Renal cortex interstitium (tissue), 15 donors: ENCODE data around the gene FGF5. TPM values are rescaled to one million over a fixed set of nuclear protein-coding genes. Genes with fewer than 3 reads are reported as not detected.
"Not testable (repeated sequence)": the region's sequence is repeated elsewhere in the genome, so short reads cannot be mapped to it uniquely, and the experiment has no call there.

Source experiments
- DNase-seq, 11 donors: peaks; one replicate each; pipeline ENCODE4 v3.0.0-alpha.2; 2013; ENCODE audit warnings: low read depth in 9 of 11, low spot score in 4 of 11; ENCODE audit errors: extremely low read depth in 1 of 11
- long read RNA-seq, 16 experiments: transcript quantifications; one replicate each; lab custom pipeline, GENCODE V29; 2026
- polyA plus RNA-seq, 3 donors: library from polyadenylated mRNA; unstranded; fragments of 120-200 nt; gene quantifications; one replicate each; pipeline ENCODE4 v1.2.1, GENCODE V29; 2013; ENCODE audit not compliant: insufficient read length in 3 of 3

FGF5 gene
- under 1 TPM in 2 of 3 donors, not detected in 1; 0.05 to 0.10 TPM for polyA plus RNA-seq
- long read RNA-seq, donor 1, result 0 reads
- long read RNA-seq, donor 2, result 0 reads
- long read RNA-seq, donor 3, result 0 reads
- long read RNA-seq, donor 4, result 0 reads
- long read RNA-seq, donor 5, result 0 reads
- long read RNA-seq, donor 6, result 0 reads
- long read RNA-seq, donor 7, result 0 reads
- long read RNA-seq, donor 8, result 0 reads
- long read RNA-seq, donor 9, result 0 reads
- long read RNA-seq, donor 10, result 0 reads
- long read RNA-seq, donor 11, result 0 reads
- long read RNA-seq, donor 12, result 0 reads
- long read RNA-seq, donor 13, result 0 reads
- long read RNA-seq, donor 14, result 0 reads
- long read RNA-seq, donor 15, result 0 reads
- long read RNA-seq, donor 16, result 0 reads

- peak in 6 of 11 donors; percentile 26 to 59 (median 34) for DNase-seq
Measured at GRCh38 chr4:80266253-80266901, at the start of gene FGF5. Gene FGF5 (plus strand): TSS chr4:80266664. CDS start chr4:80266825, 161 bp downstream.

- DNase-seq, result no peak
Measured at GRCh38 chr4:80219301-80220025, 47.0 kb upstream of the FGF5 start.

GRCh38 chr4:80220711-80221110, 45.8 kb upstream of the FGF5 start:
- no peak for DNase-seq

GRCh38 chr4:80221161-80221560, 45.3 kb upstream of the FGF5 start:
- no peak for DNase-seq

GRCh38 chr4:80225595-80225994, 40.9 kb upstream of the FGF5 start:
- DNase-seq, result no peak

GRCh38 chr4:80226094-80226493, 40.4 kb upstream of the FGF5 start:
- DNase-seq, result no peak

GRCh38 chr4:80228460-80228859, 38.0 kb upstream of the FGF5 start:
- no peak for DNase-seq

DNA sequence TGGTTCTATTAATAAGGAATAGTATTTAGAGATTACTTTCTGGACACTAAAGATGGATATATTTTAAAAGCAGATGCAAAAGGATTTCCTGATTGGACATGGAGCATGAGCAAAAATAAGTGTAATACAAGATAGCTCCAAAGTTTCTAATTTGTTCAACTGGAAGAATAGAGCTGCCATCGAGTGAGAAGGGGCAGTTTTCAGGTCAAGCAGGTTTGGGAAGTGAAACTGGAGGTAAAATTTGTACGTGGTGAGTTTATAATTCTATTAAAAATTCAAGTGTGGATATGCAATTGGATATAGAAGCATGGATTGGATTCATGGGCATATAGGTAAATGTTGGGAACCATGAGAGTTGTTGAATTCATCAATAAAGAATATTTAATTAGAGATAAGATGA, 37.3 kb upstream of the FGF5 start:
- DNase-seq, result no peak

- DNase-seq, result no peak
Measured at GRCh38 chr4:80229590-80229989, 36.9 kb upstream of the FGF5 start.

- DNase-seq, result no peak
Measured at GRCh38 chr4:80231180-80231579, 35.3 kb upstream of the FGF5 start.

DNA sequence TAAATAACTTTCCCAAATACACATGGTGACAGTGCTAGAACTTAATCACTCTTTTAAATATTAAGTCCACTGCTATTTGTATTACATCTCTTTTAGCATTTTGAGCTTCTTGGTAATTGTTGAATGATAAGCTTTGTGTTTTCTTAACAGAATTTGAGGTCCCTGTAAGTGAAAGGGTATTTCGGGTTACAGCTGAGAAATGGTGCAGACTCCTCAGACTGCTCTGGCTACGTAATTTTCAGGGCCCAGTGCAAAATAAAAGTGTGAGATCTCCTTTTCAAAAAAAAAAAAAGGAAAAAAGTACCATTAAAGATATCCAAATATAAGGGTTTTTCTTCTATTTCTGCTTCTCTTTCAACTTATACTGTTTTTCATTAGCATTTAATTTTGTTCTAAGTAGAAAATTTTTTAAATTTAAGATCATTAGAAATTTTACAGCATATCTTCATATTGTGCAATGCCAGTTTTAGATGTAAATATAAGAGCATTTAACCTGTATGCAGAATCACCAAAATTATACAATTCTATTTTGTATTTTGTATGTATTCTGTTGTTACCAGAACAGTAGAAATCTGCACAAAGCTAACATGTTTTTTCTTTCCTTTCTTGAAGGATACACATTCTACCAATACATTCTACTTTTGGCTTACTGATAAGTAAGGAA, 33.6 kb upstream of the FGF5 start:
- DNase-seq, result no peak

DNA sequence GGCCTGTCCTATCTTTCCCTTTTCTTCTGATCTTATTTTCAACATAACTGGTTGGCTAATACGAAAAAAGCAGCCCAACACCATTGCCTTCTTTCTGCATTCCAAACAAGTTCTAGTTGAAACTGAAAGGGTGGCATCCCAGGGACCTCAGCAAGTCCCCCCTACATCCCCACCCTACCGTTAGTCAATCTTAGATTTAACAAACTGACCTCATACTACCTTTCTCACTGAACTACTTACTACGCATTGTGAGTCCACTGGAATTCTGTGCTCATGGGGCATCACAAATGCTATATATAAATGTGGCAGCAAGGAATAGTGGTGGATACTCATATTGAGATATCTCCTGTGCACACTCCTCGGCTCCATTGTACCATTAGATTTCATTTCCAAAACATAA, 33.1 kb upstream of the FGF5 start:
- DNase-seq, result no peak

DNA sequence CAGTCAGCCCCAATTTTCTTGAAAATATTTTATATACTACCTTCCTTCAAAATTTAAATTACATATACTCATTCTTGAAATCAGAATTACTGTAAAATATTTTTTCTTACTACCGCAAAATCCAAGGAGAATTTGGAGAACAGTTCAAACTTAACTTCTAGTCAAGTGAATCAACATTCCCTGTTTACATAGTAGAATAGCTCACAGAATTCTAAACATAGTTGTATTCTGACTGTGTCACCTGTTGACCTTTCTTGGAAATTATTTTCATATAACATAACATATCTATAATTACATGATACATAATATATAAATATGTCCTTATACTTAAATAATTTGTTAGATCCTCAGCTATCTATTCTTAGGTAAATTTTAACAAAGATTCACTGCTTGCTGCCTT, 31.0 kb upstream of the FGF5 start:
- DNase-seq, result no peak

- DNase-seq, result no peak
Measured at GRCh38 chr4:80237992-80238391, 28.5 kb upstream of the FGF5 start.

DNA sequence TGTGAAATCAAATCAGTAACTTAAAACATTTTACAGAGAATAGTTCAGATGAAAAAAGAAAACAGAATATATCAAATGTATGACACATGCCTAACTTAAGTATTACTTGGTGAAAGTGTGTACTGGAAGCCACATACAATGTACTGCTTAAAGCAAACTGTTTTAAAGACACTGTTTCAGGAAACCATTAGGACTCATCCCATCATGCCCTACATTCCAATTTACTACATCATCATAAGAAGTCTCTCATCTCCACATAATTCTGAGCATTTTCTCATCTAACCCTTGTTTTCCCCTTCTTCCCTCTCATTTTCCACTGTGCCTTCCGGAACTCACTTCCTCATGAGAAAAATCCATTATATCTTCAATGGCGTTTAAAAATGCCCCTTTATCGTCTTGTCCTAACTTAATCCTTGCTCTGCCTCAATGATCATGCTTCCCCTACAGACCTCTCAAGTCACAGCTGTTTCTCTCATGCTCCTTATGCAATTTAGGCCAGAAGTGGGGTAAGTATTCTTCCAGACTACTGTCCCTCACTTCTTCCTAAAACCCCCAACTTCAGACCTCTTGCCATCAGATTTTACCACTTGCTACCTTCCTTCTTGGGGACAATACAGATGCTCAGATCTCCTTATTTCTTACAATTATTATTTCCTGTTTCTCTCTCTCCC, 26.8 kb upstream of the FGF5 start:
- DNase-seq, result no peak

GRCh38 chr4:80240976-80241375, 25.5 kb upstream of the FGF5 start:
- no peak for DNase-seq

DNA sequence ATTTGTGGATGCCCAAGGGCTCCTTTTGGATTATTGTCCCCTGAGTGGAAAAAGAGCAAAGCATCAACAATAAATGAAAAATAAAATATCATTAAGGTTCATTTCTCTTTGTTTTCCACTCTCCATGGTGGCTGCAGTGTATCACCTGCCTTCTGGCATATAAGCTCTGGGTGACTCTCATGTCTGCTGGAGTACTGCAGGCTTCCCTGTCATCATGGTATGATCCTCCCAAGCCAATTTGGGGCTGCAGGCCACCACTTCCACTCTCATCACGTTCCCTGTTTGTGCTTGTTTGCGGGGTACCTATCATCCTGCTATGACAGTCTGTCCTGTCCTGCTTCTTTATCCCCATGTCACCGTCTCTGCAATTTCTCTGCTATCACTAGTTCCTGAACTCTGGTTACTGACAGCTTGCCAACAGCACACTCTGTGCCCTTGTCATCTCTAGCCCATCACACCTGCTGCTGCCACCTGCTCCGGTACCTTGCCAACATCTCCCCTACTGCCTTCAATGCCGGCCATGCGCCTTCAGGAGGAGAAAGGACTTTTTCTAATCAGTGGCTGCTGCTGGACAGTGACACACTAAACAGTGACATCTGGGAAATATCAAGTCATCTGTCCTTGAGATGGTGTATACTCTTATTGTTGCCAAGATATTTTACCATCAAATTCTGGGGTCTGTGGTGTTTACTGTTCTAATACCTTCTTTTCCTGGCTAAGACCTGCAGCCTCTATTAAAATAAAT, 23.0 kb upstream of the FGF5 start:
- no peak for DNase-seq

DNA sequence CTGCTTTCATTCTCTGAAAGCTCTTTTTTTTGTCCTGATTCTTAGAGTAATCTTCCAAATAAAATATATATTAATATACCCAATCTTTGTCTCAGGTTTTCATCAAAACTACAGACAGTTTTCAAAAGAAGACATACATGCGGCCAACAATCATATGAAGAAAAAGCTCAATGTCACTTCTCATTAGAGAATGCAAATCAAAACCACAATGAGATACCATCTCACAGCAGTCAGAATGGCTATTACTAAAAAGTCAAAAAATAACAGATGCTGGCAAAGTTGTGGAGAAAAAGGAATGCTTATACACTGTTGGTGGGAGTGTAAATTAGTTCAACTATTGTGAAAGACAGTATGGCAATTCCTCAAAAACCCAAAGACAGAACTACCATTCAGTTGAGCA, 19.0 kb upstream of the FGF5 start:
- not testable (repeated sequence) for DNase-seq
